22Rv1 (cell line): ENCODE data around the gene MAP4K4.

ENCODE experiments used
- H3K27ac ChIP-seq: fragments of 450-650 bp; 2 replicates; pipeline ENCODE4 v1.5.1; 2017
- ZFX ChIP-seq: fragments of 450-650 bp; IDR thresholded peaks from 2 replicates; pipeline ENCODE4 v1.6.1; 2017; ENCODE audit warnings: antibody characterized with exemption, borderline replicate concordance
- TF ChIP-seq, protein P1 (sequence below): fragments of 450-650 bp; IDR thresholded peaks from 2 replicates; pipeline ENCODE4 v1.5.1; 2017; ENCODE audit warnings: mild to moderate bottlenecking

MAP4K4 gene

GRCh38 chr2:101736861-101737291 is 39.4 kb downstream of the MAP4K4 start:
- H3K27ac ChIP-seq: no peak overlapping the region
- TF ChIP-seq, protein P1, sequence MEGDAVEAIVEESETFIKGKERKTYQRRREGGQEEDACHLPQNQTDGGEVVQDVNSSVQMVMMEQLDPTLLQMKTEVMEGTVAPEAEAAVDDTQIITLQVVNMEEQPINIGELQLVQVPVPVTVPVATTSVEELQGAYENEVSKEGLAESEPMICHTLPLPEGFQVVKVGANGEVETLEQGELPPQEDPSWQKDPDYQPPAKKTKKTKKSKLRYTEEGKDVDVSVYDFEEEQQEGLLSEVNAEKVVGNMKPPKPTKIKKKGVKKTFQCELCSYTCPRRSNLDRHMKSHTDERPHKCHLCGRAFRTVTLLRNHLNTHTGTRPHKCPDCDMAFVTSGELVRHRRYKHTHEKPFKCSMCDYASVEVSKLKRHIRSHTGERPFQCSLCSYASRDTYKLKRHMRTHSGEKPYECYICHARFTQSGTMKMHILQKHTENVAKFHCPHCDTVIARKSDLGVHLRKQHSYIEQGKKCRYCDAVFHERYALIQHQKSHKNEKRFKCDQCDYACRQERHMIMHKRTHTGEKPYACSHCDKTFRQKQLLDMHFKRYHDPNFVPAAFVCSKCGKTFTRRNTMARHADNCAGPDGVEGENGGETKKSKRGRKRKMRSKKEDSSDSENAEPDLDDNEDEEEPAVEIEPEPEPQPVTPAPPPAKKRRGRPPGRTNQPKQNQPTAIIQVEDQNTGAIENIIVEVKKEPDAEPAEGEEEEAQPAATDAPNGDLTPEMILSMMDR: no peak
- no peak for TF ChIP-seq ZFX

- no peak for TF ChIP-seq ZFX
- TF ChIP-seq, protein P1: no peak
Measured at GRCh38 chr2:101737478-101738255, 40.2 kb downstream of the MAP4K4 start.

DNA sequence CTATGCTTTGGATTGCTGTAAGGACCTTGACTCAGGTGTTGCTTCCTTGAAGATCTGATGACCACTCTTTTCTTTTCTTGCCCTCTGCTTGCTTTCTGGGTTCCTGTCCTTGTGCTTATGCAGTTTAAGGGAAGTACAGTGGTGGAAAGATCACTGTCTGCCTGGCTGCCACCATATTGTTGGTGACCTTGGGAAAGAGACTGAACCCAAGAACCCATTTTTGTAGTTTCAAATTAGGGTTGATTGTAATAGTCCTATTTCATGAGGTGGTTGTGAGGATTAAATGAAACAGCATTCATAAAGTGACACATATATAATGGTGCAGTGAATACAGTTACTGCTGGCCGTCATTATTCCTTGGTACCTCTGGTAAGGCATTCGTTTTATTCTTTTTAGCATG is 41.1 kb downstream of the MAP4K4 start:
- H3K27ac ChIP-seq: no peak overlapping the region
- no peak for TF ChIP-seq ZFX
- TF ChIP-seq, protein P1: no peak

More at GRCh38 chr2:101737478-101738255, 40.2 kb downstream of the MAP4K4 start:
- H3K27ac ChIP-seq: no peak overlapping the region

- H3K27ac ChIP-seq: no peak overlapping the region
- TF ChIP-seq, protein P1: no peak
- TF ChIP-seq ZFX: no peak
Measured at GRCh38 chr2:101740555-101740964, 43.1 kb downstream of the MAP4K4 start.

DNA sequence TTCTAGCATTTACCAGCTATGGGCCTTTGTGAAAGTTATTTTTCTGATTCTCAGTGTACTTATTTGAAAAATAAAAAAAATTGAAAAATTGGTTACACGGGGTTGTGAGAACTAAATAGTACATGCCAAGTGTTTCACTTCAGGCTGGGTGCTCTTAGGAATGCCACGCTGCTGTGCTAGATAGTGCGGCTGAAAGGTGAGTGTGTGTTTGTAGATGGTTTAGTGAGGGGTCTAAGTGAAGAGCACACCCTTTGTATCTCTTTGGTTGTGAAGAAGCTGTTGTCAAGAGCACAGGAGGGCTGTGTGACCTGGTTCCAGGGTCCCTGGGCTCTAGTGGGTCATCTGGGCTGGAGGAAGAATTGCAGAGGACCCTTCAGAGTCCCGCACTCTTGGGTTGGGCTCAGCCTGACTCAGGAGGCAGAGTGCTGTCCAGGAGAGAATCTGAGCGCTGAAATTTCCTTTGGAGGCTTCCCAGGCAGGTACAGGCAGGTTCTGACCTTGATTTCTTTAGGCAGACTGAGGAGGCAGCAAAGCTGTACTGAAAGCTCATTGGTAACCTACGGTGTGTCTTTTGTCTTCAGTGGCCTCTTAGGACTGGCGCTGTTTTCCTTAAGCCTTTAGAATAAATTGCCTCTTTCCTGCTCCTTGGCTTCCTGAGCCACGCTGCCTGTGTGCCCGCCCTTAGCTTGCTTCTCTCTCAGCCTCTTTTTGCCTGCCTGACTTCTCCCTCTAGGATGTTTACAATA is 44.4 kb downstream of the MAP4K4 start:
- TF ChIP-seq, protein P1: no peak
- no peak for TF ChIP-seq ZFX
- no peak overlapping the region for H3K27ac ChIP-seq

DNA sequence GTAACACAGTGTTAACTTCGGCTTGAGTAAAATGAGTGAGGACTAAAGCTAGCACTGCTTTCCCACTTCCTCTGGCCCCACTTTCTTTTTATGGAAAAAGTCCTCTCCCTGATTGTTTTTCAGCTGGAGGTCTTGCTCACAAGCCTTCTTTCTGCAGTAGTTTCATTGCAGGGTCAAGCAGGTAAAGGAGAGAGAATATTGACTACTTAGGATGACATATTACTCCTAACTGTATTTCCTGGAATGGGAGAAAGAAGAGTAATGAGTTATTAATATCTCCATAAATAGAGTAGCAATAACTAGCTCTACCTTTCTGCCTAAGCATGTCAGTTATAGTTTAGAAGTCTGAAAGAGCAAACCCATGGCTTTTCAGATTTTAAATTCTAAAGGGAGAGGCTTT is 45.0 kb downstream of the MAP4K4 start:
- no peak overlapping the region for H3K27ac ChIP-seq
- TF ChIP-seq, protein P1: no peak
- no peak for TF ChIP-seq ZFX

DNA sequence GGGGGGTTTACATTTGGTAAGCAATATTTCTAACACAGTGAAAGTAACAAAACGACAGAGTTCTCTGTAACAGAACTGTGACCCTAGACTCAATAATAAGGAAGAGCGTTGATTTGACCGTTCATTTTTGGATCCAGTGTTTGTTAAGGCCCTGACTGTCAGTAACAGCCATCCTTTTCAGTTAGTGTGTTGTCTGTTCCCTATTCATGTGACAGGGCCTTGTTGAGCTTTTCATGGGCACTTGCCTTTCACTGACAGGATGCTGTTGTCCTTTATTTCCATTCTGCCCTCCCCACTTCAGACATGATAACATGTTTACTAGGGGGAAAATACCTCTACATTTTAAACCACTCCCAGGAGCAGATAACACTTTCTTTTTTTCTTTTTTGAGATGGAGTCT is 45.8 kb downstream of the MAP4K4 start:
- TF ChIP-seq, protein P1: no peak
- no peak for TF ChIP-seq ZFX
- H3K27ac ChIP-seq: no peak overlapping the region
